ENCODE measurements around the gene EGR4.

- TF ChIP-seq EP300 (IDR thresholded peaks at IDR 0.05), result no peak
- TF ChIP-seq, protein P1, sequence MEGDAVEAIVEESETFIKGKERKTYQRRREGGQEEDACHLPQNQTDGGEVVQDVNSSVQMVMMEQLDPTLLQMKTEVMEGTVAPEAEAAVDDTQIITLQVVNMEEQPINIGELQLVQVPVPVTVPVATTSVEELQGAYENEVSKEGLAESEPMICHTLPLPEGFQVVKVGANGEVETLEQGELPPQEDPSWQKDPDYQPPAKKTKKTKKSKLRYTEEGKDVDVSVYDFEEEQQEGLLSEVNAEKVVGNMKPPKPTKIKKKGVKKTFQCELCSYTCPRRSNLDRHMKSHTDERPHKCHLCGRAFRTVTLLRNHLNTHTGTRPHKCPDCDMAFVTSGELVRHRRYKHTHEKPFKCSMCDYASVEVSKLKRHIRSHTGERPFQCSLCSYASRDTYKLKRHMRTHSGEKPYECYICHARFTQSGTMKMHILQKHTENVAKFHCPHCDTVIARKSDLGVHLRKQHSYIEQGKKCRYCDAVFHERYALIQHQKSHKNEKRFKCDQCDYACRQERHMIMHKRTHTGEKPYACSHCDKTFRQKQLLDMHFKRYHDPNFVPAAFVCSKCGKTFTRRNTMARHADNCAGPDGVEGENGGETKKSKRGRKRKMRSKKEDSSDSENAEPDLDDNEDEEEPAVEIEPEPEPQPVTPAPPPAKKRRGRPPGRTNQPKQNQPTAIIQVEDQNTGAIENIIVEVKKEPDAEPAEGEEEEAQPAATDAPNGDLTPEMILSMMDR (IDR thresholded peaks at IDR 0.05), result no peak
Measured at GRCh38 chr2:73256618-73256922, 36.8 kb downstream of the EGR4 start.

Data from tibial nerve (tissue), 4 donors.